ENCODE measurements around the gene FAM83F. TPM values are rescaled to one million over a fixed set of nuclear protein-coding genes. Genes with fewer than 3 reads are reported as not detected.
"Not testable (repeated sequence)": the region's sequence is repeated elsewhere in the genome, so short reads cannot be mapped to it uniquely, and the experiment has no call there.

The FAM83F gene
- total and polyA plus RNA-seq, 2 experiments from 2014 or later: 0.18 TPM; not detected in 1

- H3K27me3 ChIP-seq: no peaks in the 10 kb centered on the region
- H3K27ac ChIP-seq: no peak overlapping the region
- no peak for DNase-seq (ENCODE audit: low read depth in 1 of 2, low spot score in 1 of 2)
- H3K9me3 ChIP-seq (ENCODE audit: low read depth): no peaks in the 10 kb centered on the region
- H3K4me3 ChIP-seq: no peak overlapping the region
- TF ChIP-seq, protein P1, sequence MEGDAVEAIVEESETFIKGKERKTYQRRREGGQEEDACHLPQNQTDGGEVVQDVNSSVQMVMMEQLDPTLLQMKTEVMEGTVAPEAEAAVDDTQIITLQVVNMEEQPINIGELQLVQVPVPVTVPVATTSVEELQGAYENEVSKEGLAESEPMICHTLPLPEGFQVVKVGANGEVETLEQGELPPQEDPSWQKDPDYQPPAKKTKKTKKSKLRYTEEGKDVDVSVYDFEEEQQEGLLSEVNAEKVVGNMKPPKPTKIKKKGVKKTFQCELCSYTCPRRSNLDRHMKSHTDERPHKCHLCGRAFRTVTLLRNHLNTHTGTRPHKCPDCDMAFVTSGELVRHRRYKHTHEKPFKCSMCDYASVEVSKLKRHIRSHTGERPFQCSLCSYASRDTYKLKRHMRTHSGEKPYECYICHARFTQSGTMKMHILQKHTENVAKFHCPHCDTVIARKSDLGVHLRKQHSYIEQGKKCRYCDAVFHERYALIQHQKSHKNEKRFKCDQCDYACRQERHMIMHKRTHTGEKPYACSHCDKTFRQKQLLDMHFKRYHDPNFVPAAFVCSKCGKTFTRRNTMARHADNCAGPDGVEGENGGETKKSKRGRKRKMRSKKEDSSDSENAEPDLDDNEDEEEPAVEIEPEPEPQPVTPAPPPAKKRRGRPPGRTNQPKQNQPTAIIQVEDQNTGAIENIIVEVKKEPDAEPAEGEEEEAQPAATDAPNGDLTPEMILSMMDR (IDR thresholded peaks at IDR 0.05; ENCODE audit: low read depth, low read length): no peak
- no peaks in the 10 kb centered on the region for H3K36me3 ChIP-seq
- peaks cover 41% of the 10 kb centered on the region for H3K4me1 ChIP-seq (ENCODE audit: low read depth)
Observed at GRCh38 chr22:39949964-39950737, 44.6 kb upstream of the FAM83F start.

GRCh38 chr22:39951603-39952293, 43.0 kb upstream of the FAM83F start:
- not testable (repeated sequence) for H3K4me3 ChIP-seq; H3K27ac ChIP-seq; H3K9me3 ChIP-seq (ENCODE audit: low read depth); H3K36me3 ChIP-seq; DNase-seq (ENCODE audit: low read depth in 1 of 2, low spot score in 1 of 2); H3K27me3 ChIP-seq
- peaks cover 28% of the 10 kb centered on the region for H3K4me1 ChIP-seq (ENCODE audit: low read depth)

GRCh38 chr22:39952347-39952746, 42.4 kb upstream of the FAM83F start:
- Histone ChIP-seq H3K9me3 (ENCODE audit: low read depth) (no peaks in the 10 kb centered on the region), H3K4me3 (no peak overlapping the region)
- TF ChIP-seq, protein P1 (IDR thresholded peaks at IDR 0.05; ENCODE audit: low read depth, low read length): no peak

DNA sequence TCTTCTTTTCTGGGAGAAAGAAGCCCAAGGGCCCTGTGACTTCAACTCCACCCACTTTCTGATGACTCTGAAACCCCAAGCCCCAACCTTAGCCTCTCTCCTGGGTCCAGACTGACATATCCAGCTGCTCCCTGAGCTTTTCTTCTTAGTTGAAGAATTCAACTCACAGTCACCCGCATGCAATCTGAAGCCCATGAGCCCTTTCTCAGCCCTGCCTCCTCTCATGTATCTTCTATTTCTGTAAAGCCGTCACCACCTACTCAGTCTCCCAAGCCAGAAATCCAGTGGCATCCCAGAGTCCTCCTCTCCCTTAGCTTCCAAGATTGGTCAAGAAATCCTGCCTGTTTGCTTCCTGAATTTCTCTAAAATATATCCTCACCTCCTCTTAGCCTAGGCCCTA, 41.7 kb upstream of the FAM83F start:
- Histone ChIP-seq H3K4me3 (no peak overlapping the region), H3K36me3 (no peaks in the 10 kb centered on the region), H3K27me3 (no peaks in the 10 kb centered on the region), H3K9me3 (ENCODE audit: low read depth) (no peaks in the 10 kb centered on the region), H3K4me1 (ENCODE audit: low read depth) (peaks cover 19% of the 10 kb centered on the region), H3K27ac (no peak overlapping the region)
- DNase-seq (ENCODE audit: low read depth in 1 of 2, low spot score in 1 of 2): peak in 1 of 2 donors; percentile 28
- TF ChIP-seq, protein P1 (IDR thresholded peaks at IDR 0.05; ENCODE audit: low read depth, low read length): no peak

More at GRCh38 chr22:39952347-39952746, 42.4 kb upstream of the FAM83F start:
- no peak for DNase-seq (ENCODE audit: low read depth in 1 of 2, low spot score in 1 of 2)
- Histone ChIP-seq H3K4me1 (ENCODE audit: low read depth) (peaks cover 22% of the 10 kb centered on the region), H3K27me3 (no peaks in the 10 kb centered on the region), H3K36me3 (no peaks in the 10 kb centered on the region), H3K27ac (no peak overlapping the region)

- DNase-seq (ENCODE audit: low read depth in 1 of 2, low spot score in 1 of 2): peak in 1 of 2 donors; percentile 96
- TF ChIP-seq, protein P1 (IDR thresholded peaks at IDR 0.05; ENCODE audit: low read depth, low read length): no peak
- no peak overlapping the region for H3K27ac ChIP-seq
Observed at GRCh38 chr22:39954584-39955055, 40.1 kb upstream of the FAM83F start.

GRCh38 chr22:39955675-39956074, 39.1 kb upstream of the FAM83F start:
- DNase-seq (ENCODE audit: low read depth in 1 of 2, low spot score in 1 of 2): peak in 1 of 2 donors; percentile 37
- H3K4me3 ChIP-seq: no peak overlapping the region
- TF ChIP-seq, protein P1 (IDR thresholded peaks at IDR 0.05; ENCODE audit: low read depth, low read length): no peak

More at GRCh38 chr22:39954584-39955055, 40.1 kb upstream of the FAM83F start:
- H3K9me3 ChIP-seq (ENCODE audit: low read depth): no peaks in the 10 kb centered on the region
- H3K36me3 ChIP-seq: no peaks in the 10 kb centered on the region
- H3K4me1 ChIP-seq (ENCODE audit: low read depth): peaks cover 24% of the 10 kb centered on the region
- H3K4me3 ChIP-seq: no peak overlapping the region
- H3K27me3 ChIP-seq: no peaks in the 10 kb centered on the region

More at GRCh38 chr22:39955675-39956074, 39.1 kb upstream of the FAM83F start:
- peaks cover 21% of the 10 kb centered on the region for H3K4me1 ChIP-seq (ENCODE audit: low read depth)
- no peak overlapping the region for H3K27ac ChIP-seq
- H3K9me3 ChIP-seq (ENCODE audit: low read depth): no peaks in the 10 kb centered on the region
- H3K27me3 ChIP-seq: no peaks in the 10 kb centered on the region
- H3K36me3 ChIP-seq: no peaks in the 10 kb centered on the region
